ENCODE results near the gene MORN1.
"Not testable (repeated sequence)": the region's sequence is repeated elsewhere in the genome, so short reads cannot be mapped to it uniquely, and the experiment has no call there.

Gene MORN1

GRCh38 chr1:2303016-2303775, 88.2 kb downstream of the MORN1 start:
- no peak for DNase-seq

- DNase-seq = no peak
Measured at GRCh38 chr1:2302292-2302925, 88.9 kb downstream of the MORN1 start.

- no peak for DNase-seq
Measured at GRCh38 chr1:2301607-2302291, 89.6 kb downstream of the MORN1 start.

GRCh38 chr1:2300851-2301606, 90.3 kb downstream of the MORN1 start:
- DNase-seq = no peak

DNA sequence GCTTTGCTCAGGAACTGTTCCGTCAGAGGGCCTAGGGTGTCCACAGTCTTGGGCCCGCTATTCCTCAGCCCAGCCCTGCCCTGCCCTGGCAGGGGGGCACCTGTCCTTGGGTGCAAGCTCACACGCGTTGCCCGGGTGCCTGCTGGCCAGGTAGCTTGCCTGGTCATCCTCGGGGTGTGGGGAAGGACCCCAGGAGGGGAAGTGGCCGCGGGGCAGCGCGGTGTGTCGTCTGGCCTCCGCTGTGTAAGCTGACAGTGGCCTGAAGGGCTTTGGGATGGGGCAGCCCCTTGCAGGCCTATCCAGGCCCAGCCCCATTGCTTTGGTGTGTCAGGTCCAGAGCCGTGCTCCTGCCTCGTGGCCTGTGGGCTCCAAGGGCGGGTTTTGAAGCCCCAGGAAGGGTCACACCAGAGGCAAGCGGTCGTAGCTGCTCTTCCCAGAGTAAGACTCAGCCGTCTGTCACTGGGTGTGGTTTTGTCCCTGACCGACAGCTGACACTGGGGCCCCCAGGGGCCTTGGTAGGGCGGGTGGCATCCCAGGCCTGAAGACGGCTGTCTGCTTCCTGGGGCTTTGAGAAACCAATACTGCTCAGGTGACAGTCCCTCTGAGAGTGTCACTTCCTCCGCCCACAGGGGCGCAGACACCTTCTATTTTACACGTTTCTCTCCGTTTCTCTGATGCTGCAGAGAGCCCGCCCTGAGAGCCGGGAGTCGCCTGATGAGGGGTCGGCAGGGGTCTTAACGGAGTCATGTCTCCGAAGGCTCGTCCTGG, 91.2 kb downstream of the MORN1 start:
- no peak for DNase-seq

DNA sequence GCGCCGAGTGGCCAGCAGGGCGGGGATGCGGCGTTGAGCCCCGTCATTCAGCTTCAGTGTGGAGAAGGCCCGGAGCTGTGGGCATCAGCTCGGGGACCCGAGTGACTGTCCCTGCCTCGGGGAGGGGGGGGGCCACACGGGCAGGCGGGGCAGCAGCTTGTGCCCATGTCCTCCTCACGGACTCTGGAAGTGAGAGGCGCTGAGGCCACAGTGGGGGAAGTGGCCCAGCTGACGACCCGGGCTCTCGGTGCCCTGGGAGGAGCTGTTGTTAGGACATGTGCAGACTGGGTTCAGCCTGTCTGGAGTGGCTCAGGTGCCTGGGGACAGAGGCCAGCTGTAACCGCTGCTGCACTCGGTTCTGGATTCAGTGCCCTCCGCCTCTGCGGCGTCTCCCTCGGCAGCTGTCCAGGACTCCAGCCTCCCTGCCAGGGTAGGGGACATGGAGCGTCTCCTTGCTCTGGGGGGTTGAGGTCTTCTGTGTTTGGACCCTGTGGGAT, 92.2 kb downstream of the MORN1 start:
- DNase-seq = no peak

- no peak for DNase-seq
Measured at GRCh38 chr1:2298685-2299084, 92.7 kb downstream of the MORN1 start.

DNA sequence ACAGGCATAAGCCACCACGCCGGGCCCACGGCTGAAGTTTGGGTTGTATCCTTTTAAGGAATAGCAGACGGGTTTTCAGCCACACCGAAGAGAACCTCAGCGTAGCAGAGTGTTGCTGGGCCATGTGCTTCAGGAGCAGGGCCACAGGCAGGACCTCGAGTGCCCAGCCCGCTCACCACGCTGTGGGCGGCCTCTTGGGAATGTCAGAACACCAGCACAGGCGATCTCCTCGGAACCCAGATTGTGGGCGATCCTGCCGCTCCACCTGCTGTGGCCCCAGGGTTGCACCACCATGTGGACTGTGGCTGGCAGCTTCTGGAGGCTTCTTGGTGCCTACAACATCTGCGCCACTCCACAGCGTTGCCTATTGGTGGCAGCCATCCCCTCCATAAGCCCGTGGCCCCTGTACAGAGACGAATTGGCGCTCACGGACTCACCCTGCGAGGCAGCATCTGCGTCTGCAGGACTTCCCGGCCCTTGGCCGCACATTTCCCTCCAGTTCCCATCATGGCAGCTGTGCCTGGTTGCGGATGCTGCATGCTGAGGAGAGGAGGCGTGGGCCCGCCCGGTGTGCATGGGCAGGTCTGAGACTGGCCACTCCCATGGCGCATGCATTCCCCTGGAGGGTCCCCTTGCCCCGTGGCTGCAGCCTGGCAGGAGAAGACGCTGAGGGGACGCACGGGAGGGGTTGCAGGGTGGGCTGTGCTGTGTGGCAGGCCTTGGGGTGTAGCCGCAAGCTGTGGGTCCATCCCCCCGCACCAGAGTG, 93.9 kb downstream of the MORN1 start:
- no peak for DNase-seq

- no peak for DNase-seq
Measured at GRCh38 chr1:2296614-2297013, 94.7 kb downstream of the MORN1 start.

DNA sequence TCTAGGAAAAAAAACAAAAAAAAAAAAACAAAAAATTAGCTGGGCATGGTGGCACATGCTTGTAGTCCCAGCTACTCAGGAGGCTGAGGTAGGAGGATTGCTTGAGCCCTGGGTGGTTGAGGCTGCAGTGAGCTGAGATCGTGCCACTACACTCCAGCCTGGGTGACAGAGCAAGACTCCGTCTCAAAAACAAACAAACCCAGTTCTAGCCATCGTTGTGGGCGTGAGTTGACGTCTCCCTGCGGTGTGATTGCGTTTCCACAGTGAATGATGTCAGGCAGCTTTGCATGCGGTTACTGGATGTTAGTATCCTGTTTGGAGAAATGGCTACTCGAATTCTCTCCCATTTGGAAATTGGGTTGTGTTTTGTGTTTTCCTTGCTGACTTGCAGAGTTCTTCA, 95.1 kb downstream of the MORN1 start:
- not testable (repeated sequence) for DNase-seq

DNA sequence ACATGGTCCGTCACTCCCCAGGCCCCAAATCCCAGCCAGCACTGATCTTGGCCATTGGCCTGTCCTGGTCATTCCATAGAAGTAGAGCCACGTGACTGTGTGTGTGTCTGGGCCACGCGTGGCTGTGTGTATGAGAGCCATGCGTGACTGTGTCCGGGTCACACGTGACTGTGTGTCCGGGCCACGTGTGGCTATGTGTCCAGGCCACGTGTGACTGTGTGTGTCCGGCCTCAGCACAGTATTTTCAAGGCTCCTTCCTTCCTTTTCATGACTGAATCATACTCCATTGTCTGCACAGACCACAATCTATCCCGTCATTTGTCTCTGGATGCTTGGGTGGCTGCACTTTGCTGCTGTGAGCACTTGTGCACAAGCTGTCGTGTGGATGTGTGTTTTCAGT, 95.8 kb downstream of the MORN1 start:
- no peak for DNase-seq

DNA sequence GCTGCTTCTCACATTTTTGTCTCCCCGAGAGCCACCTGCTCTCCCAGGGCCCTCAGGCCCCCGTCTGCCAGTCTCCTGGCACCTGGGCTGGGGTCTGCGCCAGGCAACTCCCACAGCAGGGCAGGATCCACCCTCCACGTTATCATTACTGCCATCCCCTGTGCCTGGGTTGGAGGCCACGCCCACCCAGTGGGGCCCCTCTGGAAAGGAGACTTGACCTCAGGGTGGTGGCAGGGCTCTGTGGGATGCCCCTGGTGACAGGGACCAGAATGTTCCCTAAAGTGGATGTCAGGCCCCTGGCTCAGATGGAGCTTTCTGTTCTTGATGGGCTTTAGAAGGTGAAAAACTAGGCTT, 96.7 kb downstream of the MORN1 start:
- no peak for DNase-seq

DNA sequence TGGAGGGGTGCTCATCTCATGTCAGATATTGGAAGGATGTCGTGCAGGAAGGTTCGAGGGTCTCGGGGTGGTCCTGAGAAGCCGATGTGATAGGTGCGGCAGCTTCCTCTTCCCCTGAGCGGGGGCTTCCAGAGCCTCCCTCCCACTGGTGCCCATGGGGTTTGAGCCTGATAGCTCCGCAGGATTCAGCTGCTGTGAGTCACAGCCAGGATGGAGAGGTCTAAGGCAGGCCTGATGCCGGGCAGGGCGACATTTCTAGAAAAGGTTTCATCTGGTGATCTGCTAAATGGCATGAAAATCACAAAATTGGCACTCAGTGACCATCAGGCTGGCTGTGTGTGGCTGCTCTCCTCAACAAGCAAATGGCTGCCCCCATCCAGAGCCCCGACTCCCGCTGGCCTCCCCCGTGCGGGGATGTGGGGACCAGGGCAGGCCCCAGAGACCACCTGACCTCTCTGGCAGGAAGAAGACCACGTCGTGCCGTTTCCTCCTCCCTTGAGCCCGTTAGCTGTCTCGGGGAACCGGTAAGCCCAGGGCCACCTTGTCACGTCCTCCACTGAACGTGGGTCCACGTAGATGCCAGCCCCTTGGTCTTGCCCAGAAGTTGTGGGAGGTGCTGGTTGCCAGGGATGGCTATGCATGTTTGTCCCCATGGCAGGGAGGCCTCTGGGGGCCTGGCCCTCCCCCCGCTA, 97.2 kb downstream of the MORN1 start:
- no peak for DNase-seq

- no peak for DNase-seq
Measured at GRCh38 chr1:2292725-2293450, 98.5 kb downstream of the MORN1 start.

DNA sequence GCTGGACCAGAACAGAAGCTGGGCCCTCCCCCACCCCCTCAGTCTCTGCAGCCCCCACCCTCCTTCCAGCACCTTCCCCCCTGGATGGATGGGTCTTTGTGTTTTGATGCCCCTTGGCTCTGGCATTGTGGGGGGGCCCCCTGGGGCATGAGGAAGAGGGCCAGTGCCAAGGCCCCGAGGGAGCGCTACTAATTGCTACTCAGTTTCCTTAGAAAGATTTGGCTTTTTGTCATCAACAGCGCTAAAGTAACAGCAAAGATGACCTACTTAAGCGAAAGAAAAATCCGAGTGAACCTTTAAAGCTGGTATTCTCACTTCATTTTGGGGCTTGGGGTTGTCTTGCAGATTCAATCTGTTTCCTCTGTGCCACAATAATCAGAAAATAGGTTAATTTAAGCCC, 99.8 kb downstream of the MORN1 start:
- no peak for DNase-seq

- DNase-seq = no peak
Measured at GRCh38 chr1:2290595-2291510, 100.5 kb downstream of the MORN1 start.

- DNase-seq = no peak
Measured at GRCh38 chr1:2290171-2290578, 101.2 kb downstream of the MORN1 start.

DNA sequence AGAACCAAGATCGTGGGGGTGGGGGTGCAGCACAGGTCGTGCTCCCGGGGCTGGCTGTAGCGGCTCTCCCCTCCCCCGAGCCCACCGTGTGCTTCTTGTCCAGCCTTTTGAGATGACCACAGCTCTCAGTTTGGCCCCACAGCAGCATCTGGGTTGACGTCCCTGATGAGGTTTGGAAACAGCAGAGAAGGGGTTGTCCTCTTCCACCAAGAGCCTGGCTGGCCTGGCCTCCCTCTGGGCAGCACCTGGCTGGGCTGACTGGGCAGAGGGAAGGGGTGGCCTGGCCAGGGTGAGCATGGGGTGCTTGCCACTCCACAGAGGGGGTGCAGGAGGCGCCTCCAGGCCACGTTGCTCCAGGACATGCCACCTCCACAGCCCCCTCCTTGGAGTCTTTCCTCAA, 101.7 kb downstream of the MORN1 start:
- DNase-seq = no peak
